HG03045 (cell line): ENCODE results near the gene KCNJ12.
"Not testable (repeated sequence)": the region's sequence is repeated elsewhere in the genome, so short reads cannot be mapped to it uniquely, and the experiment has no call there.

ENCODE experiments used
- ATAC-seq: cut with Tn5 transposase; IDR thresholded peaks from one replicate; pipeline ENCODE4 v1.9.1; 2021; ENCODE audit warnings: mild to moderate bottlenecking, moderate library complexity; ENCODE audit not compliant: unreplicated experiment

Gene KCNJ12

DNA sequence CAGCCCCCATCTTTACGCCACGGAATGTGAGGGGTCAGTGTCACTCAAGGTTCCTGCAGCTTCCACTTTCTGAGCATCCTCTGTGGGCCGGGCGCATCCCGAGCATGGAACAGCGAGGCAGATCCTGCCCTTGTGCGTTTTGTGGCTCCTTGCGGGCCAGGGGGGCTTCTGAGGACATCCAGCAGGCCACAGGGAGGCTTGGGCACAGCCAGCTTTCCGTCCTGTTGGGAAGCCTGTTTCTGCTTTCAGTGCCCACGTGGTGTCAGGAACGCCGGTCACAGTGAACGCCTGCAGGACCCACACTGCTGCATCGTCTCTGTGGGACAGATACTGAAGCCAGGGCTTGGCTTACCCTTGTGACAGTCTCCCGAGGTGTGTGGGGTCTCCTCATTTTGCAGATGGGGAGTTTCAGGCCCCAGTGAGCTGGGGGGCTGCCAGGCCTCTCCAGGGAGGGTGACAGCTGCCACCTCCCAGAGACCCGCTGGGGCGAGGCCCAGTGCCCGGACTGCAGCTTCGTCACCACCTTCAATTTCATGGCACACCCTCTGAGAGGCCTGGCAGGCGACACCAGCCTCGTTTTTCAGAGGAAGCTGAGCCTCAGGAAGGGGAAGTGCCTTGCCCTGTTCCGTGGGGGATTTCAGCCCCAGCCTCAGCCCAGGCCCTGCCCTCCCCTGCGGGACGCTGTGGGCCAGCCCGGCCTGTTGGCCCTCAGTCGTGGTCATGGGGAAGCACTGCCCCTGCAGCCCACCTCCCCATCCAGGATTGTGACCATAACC lies 29.0 kb downstream of the KCNJ12 start:
- not testable (repeated sequence) for ATAC-seq

DNA sequence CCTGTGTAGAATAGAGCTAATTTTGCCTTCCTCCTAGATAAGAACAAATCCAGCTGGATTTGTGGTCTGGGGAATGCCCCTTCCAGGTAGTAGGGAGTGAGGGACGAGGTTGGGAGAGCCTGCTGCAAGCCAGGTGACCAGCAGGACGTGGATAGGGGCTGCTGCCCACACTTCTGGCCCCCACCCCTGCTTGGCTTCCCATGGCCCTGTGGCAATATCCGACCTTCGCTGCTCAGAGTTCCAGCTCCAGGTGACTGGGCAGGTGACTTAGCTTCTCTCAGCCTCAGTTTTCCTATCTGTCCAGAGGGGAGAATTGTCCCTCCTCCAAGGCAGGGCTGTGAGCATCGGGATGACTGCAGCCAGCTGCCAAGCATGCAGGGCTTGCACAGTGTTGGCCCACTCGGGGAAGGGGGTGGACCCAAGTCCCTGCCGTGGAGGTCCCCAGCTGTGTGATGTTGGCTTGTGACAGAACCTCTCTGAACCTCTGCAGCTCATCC lies 29.8 kb downstream of the KCNJ12 start:
- ATAC-seq, result not testable (repeated sequence)

DNA sequence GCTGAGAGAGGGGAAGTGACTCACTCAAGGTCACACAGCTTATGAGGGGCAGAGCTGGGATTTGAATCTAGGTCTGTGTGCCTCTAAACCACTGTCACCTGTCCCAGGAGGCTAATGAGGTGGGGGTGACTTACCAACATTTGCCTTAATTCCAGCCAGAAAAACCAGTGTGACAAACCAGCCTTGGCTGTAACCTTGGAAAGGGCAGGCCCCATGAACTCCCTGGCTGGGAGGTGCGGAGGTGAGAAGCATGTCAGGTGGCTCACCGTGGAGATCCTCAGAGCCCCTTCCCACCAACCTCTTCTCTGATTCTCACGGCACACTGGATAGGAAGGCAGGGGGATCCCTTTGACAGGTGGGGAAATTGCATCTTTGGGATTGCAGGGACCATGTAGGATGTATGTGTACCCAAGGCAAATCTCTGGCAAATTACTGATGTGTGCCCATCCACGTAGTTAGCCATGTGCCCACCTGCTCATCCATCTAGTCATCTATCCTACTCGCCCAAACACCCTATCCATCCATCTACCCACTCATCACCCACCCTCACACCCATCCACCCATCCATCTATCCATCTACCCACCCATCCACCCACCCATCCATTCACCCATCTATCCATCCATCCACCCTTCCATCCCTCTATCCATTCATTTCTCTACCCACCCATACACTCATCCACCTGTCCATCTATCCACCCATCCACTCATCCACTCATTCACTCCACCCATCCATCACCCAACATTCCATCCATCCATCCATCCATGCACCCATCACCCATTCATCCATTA lies 30.7 kb downstream of the KCNJ12 start:
- not testable (repeated sequence) for ATAC-seq

- not testable (repeated sequence) for ATAC-seq
Measured at GRCh38 chr17:21407752-21408151, 31.6 kb downstream of the KCNJ12 start.

DNA sequence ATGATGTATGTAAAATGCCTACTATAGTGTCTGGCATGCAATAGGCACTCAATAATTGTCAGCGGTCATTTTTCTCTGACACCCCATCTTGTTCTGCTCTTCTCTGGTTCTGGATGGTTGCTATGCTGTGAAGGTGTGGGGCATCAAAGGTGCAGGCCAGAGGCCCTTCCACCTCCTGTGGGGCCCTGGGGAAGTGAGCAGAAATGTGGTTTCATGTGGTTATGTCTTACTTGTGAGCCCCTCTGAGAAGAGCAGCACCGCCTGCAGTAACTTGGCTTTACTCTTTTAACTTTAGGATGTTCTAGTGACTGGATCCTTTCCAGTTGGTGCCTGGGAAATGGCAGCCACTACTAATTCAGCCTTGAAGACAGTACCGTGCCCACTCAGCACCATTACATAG lies 32.1 kb downstream of the KCNJ12 start:
- ATAC-seq, result not testable (repeated sequence)

DNA sequence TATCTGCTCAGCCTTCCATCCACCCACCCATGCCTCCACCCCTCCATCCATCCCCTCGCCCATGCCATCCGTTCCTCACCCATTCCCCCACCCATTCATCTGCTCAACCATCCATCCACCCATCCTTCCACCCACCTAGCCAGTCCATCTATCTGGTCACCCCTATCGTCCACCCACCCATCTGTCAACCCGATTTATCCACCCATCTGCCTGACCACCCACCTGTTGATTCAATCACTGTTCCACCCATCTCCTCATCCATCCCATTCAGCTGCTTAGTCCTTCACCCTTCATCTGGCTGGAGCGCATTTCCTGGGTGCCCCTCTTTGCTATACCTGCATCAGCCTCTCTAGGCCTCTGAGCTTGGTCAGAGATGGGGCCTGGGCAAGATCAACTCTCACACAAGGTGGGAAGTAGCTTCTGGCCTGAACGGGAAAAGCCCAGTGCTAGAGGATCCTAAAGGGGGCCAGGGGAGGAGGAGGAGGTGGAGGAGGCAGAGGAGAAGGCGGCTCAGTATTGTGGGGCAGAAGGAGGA lies 32.7 kb downstream of the KCNJ12 start:
- ATAC-seq, result not testable (repeated sequence)

DNA sequence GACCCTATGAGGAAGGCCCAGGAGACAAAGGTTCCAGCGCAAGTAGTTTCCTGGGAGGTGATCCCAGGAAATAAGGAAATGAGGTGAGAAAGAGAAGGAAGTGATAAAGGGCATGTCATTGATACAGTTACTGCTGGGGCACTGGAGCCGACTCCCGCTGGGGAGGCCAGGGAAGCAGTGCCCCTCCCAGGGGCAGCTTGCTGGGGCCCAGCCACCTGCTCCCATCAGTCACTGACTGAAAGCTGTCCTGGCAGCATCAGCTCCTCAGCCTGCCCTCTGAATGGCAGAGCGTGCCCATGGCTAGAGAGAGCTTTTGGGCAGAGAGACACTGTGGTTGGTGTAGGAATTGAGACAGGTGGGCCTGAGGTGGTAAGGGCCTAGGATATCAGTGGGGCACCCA lies 33.2 kb downstream of the KCNJ12 start:
- not testable (repeated sequence) for ATAC-seq

GRCh38 chr17:21409971-21410370 lies 33.8 kb downstream of the KCNJ12 start:
- not testable (repeated sequence) for ATAC-seq

DNA sequence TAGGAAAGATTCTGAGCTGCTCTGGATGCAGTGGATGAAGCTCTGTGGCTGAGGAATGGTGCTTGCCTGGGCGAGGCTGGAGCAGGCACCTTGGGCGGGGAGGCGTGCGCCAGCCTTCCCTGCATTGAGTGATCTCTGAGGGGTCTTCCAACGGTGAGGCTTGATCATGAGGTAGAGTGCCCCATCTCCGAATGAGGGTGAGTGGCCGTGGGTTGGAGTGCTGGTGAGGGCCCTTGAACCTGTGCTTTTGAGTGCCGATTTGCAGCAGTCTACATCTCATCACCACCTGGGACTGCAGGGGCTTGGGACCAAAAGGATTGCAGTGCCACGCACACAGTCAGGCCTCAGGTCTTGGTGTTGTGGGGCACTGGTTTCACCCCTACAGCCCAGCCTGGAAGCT lies 34.2 kb downstream of the KCNJ12 start:
- not testable (repeated sequence) for ATAC-seq

DNA sequence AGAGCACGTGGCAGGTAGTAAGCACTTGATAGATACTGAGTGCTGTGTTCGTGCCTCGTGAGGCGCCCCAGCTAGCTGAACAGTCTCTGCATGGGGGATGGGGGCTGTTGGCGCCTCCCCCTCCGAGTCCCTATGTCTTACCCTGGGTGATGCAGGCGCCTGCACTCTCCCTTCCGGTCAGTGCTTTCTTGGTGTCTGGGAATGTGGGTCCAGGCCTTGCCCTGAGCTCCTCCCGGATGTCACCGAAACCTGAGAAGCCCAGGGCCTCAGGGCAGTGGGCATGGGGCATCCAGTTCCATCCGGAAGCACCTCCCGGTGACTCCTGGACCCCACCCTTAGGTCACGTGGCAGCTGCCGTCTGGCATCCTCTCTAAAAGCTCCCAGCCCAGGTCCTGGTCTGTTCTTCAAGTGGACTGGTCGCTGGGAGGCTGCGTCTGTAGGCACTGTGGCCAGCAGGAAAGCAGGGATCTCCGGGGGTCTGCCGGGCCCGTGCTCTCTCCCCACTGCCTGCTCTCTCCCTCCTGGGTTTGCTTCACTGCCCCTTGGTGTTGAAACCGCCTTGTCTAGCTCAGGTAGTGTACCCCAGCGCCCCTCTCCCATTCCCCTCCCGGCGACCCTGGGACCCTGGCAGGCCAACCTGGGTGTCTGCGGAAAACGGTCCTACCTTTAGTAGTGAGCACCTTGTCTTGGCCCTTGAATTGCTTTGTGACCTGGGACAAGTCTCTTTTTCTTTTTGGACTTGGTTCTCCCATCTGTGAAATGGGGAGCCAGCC lies 34.9 kb downstream of the KCNJ12 start:
- not testable (repeated sequence) for ATAC-seq

DNA sequence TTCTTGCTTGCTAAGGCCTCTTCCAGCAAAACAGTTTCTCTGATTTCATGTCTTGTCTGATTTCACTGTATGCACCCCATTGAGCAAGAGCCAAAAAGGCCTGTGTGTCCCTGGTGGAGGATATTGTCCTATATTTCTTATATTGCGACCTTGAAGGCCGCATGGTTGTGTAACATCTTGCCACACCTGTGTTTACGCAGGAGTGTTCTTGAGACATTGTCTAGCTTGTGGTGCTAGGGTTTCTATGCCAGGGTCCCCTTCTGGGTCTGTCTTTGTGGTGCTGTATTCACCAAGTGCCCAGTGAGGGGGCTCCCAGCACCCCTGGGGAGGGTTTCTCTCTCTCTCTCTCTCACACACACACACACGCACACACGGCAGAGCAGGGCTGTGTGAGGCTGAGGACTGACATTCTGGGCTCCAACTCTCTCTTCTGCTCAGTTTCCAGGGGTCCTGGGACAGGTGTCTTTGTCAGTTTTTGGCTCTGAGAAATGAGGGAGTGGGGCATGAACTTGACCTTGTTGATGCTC lies 35.6 kb downstream of the KCNJ12 start:
- ATAC-seq, result not testable (repeated sequence)

GRCh38 chr17:21412207-21412681 lies 36.1 kb downstream of the KCNJ12 start:
- ATAC-seq, result not testable (repeated sequence)

DNA sequence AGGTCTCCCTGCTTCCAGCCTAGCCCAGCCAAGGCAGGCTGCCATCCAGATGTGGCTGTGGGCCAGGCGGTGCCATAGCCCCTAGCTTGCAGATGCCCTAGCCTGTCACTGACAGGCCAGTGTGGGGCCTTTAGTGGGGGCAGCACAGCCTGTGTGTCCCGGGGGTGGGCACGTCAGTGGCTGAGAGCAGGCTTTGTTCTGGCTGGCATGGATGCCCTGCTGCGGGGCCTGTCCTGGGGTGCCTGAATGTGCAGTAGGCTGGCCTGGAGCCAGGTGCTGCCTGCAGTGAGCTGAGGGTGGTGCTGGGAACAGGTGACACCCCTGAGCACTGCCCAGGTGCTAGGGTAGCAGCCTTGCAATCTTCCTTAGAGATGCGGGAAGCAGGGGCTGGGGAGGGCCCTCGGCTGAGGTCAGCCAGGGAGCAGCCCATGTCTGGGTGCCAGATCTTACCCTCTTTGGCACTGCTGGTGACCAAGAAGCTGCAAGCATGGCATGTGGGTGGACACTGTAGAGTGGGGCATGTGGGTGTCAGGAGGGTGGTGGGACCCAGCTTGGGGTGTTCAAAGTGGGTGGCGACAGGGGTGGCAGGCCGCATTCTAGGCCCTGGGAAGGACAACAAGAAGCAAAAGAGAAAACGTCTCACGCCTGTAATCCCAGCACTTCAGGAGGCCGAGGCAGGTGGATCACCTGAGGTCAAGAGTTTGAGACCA lies 37.6 kb downstream of the KCNJ12 start:
- not testable (repeated sequence) for ATAC-seq

DNA sequence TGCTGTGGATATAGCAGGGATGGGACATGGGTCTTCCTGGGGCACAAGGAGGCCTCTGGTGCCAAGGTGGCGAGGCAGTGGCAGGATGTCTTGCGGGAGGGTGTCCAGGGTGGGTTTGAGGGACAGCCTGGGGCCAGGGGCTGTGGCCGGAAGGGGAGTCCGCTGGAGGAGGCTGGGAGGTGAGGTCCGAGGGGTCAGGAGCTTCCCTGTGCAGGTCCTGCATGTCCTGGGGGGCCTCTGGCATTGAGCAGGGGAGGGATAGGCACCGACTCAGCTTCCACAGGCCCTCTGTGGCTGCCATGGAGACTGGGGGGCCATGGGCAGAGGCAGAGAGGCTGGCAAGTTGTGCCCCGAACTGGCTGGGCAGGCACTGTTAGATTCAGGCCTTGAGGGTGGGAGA lies 38.5 kb downstream of the KCNJ12 start:
- not testable (repeated sequence) for ATAC-seq

- not testable (repeated sequence) for ATAC-seq
Measured at GRCh38 chr17:21415166-21415990, 39.2 kb downstream of the KCNJ12 start.

- not testable (repeated sequence) for ATAC-seq
Measured at GRCh38 chr17:21416471-21416981, 40.4 kb downstream of the KCNJ12 start.

- not testable (repeated sequence) for ATAC-seq
Measured at GRCh38 chr17:21417349-21417748, 41.2 kb downstream of the KCNJ12 start.

- no peak for ATAC-seq
Measured at GRCh38 chr17:21417921-21418320, 41.8 kb downstream of the KCNJ12 start.
